IgD-negative memory B cell (primary cell): ENCODE data around the gene KCNIP1. TPM values are rescaled to one million over a fixed set of nuclear protein-coding genes. Genes with fewer than 3 reads are reported as not detected.
"Not testable (repeated sequence)": the region's sequence is repeated elsewhere in the genome, so short reads cannot be mapped to it uniquely, and the experiment has no call there.

Source experiments
- H3K27ac Mint-ChIP-seq, 3 donors: one replicate each; pipeline ENCODE4 v1.8.0; 2020 to 2022; ENCODE audit warnings: mild to moderate bottlenecking in 3 of 3, mixed read lengths in 3 of 3, moderate library complexity in 1 of 3
- H3K27me3 Mint-ChIP-seq: one replicate; pipeline ENCODE4 v1.8.0; 2021; ENCODE audit warnings: mixed read lengths
- H3K36me3 Mint-ChIP-seq: one replicate; pipeline ENCODE4 v1.8.0; 2020; ENCODE audit warnings: mild to moderate bottlenecking, mixed read lengths
- H3K4me1 Mint-ChIP-seq, 3 donors: one replicate each; pipeline ENCODE4 v1.8.0; 2020 to 2022; ENCODE audit warnings: mixed read lengths in 3 of 3, mild to moderate bottlenecking in 1 of 3
- H3K4me3 Mint-ChIP-seq, 4 donors: one replicate each; pipeline ENCODE4 v1.8.0; 2020 to 2022; ENCODE audit warnings: mild to moderate bottlenecking in 4 of 4, mixed read lengths in 4 of 4, moderate library complexity in 3 of 4
- H3K9me3 Mint-ChIP-seq, 3 donors: one replicate each; pipeline ENCODE4 v1.8.0; 2020 to 2021; ENCODE audit warnings: mixed read lengths in 3 of 3, mild to moderate bottlenecking in 1 of 3
- polyA plus RNA-seq: library from polyadenylated mRNA; unstranded; fragments of 300-500 nt; fragmentation: Illumina TruSeq; gene quantifications from one replicate; pipeline ENCODE4 v1.2.3, GENCODE V29; 2021

KCNIP1 gene
- polyA plus RNA-seq, 1 donor from 2014 or later = not detected

DNA sequence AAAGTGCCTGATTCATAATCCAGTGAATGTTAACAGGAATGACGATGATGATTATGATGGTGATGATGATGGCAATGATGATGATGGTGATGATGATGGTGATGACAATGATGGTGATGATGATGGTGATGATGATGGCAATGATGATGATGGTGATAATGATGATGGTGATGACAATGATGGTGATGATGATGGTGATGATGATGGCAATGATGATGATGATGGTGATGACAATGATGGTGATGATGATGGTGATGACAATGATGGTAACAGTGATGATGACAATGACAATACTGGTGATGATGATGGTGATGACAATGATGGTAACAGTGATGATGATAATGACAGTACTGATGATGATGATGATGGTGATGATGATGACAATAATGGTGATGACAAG, 46.6 kb downstream of the KCNIP1 start:
- H3K27ac Mint-ChIP-seq, H3K36me3 Mint-ChIP-seq, H3K9me3 Mint-ChIP-seq, H3K4me3 Mint-ChIP-seq, H3K4me1 Mint-ChIP-seq: not testable (repeated sequence)
- peaks cover 11% of the 10 kb centered on the region for H3K27me3 Mint-ChIP-seq

DNA sequence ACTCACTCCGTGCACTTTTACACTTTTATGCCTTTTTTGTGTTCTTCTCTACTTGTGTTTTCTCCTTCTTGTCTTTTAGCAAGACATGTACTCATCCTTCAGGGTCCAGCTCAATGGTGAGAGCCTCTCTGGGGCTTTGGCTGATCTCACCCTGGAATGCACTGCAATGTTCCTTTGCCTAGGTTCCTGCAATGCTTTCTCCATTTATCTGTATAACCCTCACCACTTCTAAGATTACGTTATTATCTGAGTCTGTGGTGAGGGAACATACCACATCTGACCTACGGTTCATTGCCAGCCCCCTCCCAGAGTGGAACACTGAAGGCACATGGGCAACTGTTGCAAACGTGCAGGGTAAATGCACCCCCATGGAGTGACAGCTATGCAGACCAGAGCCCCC, 47.3 kb downstream of the KCNIP1 start:
- no peak overlapping the region for H3K27ac Mint-ChIP-seq
- H3K4me1 Mint-ChIP-seq = no peaks in the 10 kb centered on the region
- no peak overlapping the region for H3K4me3 Mint-ChIP-seq

DNA sequence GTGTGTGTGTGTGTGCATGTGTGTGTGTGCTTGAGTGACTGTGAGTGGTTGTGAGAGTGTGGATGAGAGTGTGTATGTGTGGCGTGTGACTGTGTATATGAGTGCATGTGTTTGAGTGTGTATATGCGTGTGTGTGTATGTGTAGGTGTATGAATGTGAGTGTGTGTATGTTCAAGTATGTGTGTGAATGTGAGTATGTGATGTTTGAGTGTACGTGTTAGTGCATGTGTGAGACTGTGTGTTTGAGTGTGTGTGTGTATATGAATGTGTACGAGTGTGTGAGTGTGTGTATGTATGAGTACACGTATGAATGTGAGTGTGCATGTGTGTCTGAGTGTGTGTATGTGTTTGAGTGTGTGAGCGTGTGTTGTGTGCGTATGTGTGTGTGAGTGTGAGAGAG, 47.8 kb downstream of the KCNIP1 start:
- peaks cover 11% of the 10 kb centered on the region for H3K27me3 Mint-ChIP-seq
- peaks cover 0 to 3% (median 0%) of the 10 kb centered on the region in 3 donors for H3K9me3 Mint-ChIP-seq
- no peaks in the 10 kb centered on the region for H3K36me3 Mint-ChIP-seq
- H3K27ac Mint-ChIP-seq = no peak overlapping the region
- H3K4me3 Mint-ChIP-seq = no peak overlapping the region
- no peaks in the 10 kb centered on the region for H3K4me1 Mint-ChIP-seq

More for the DNA sequence above, 47.3 kb downstream of the KCNIP1 start:
- H3K27me3 Mint-ChIP-seq = peaks cover 11% of the 10 kb centered on the region
- no peaks in the 10 kb centered on the region for H3K36me3 Mint-ChIP-seq
- H3K9me3 Mint-ChIP-seq = peaks cover 0 to 3% (median 2%) of the 10 kb centered on the region in 3 donors

DNA sequence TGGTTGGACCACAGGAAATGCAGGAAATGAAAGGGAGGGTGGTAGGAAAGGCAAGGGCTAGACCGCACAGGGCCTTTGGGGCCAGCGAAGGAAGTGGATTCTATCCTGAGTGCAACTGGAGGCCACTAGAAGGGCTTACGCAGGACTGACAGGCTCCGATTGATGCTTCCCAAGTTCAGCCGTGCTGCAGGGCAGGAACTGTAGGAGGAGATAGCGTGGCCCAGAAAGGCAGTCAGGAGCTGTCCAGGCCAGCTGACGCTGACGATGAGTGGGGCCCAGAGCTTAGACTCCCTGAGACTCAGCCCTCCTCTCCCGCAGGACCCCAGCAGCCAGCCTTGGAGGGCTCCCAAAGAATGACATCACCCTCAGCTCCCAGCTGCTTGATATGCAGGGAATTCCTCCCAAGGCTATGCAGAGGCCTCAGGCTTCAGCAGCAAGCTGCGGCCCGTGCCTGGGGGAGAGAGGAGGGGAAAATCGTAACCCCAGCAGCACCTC, 48.8 kb downstream of the KCNIP1 start:
- Mint-ChIP-seq H3K4me1 (no peaks in the 10 kb centered on the region), H3K27ac (no peak overlapping the region), H3K9me3 (no peaks in the 10 kb centered on the region), H3K27me3 (peaks cover 11% of the 10 kb centered on the region), H3K4me3 (no peak overlapping the region), H3K36me3 (no peaks in the 10 kb centered on the region)

DNA sequence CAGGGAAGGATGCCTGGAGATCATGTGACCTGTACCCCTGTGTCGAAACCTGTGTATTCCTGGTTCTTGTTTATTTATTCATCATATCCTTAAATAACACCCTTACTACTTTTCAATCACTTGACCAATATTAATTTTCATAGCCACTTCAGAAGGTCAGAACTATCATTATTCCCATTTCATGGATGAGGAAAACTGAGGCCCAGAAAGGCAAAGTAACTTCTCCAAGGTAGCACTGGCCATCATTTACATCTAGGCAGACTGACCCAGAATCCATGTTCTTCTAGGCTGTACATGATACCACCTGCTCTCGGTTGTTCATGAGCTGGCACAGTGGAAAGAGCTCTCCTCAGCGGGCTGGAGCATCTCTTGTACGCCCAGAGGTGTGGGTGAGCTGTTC, 49.4 kb downstream of the KCNIP1 start:
- Mint-ChIP-seq H3K27ac (no peak overlapping the region), H3K4me1 (no peaks in the 10 kb centered on the region), H3K9me3 (no peaks in the 10 kb centered on the region), H3K27me3 (peaks cover 11% of the 10 kb centered on the region), H3K4me3 (no peak overlapping the region), H3K36me3 (no peaks in the 10 kb centered on the region)

DNA sequence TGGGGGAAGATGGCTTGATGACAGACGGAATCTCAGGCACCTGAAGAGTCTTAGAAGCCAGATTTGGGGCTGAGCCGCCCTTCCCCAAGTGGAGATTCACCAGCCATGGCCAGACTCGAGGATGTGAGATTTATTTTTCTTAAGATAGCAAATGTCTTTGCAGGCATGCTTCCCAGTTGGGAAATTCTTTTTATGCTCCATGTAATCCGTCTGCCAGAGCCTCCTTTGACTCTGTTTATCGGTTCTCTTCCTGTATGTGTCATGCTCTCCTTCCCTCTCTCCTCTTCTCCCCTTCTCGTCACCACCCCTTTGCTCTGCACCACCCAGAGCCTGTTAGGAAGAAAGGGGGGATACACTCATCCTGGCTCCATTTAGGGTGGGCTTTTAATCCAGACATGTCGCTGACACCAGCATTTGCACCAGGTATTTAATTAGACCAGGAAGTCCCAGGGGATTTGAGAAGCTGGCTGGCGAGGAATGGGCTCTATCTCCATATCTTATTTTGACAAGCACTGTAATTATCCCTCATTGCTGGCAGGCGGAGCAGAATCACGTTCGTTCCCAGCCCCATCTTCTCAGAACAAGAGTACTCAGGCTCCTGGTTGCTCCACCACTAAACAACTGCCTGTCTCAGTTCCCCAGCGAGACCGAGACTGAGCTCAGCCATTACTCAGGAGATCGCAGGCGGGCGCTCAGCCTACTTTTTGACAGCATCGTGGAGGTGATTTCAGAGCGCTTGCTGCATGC, 50.9 kb downstream of the KCNIP1 start:
- Mint-ChIP-seq H3K4me1 (no peaks in the 10 kb centered on the region), H3K4me3 (no peak overlapping the region), H3K36me3 (no peaks in the 10 kb centered on the region), H3K27ac (no peak overlapping the region), H3K9me3 (no peaks in the 10 kb centered on the region), H3K27me3 (peaks cover 11% of the 10 kb centered on the region)

DNA sequence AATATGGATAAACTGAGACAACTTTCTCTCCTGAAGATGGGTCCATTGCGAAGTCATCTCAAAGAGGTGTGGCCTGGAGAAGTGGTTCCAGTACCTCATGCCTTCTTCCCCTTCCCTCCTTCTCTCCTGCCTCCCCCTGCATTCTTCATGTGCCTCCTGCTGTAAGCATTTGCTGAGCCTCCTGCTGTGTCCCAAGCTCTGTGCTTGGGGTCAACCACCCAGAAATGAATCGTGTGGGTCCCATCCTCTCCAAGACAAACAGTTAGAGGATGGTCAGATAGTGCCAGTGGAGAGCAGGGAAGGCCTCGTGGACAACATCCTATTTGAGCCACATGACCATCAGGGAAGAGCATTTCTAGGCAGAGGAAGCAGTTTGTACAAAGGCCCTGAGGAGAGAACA, 53.5 kb downstream of the KCNIP1 start:
- no peak overlapping the region for H3K4me3 Mint-ChIP-seq

DNA sequence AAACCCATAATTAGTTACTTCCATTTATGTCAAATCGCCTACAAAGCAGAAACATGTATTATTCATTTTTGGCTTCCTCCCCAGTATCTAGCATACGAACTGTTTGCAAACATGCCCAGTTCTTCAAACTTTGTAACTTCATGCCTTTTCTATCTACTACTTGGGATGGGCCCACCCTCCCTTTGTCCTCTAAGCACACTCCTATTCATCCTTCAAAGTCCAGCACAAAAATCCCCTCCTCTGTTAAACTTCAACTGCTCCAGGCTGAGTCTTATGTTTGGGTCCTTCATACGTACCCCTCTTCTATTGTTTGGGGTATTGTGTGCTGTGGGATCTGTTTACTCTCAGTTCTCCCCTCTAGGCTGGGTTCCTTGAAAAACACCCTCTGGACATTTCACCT, 55.5 kb downstream of the KCNIP1 start:
- Mint-ChIP-seq H3K9me3 (no peaks in the 10 kb centered on the region), H3K36me3 (no peaks in the 10 kb centered on the region), H3K4me3 (no peak overlapping the region), H3K27me3 (peaks cover 5% of the 10 kb centered on the region), H3K27ac (no peak overlapping the region), H3K4me1 (no peaks in the 10 kb centered on the region)

More for the DNA sequence above, 53.5 kb downstream of the KCNIP1 start:
- Mint-ChIP-seq H3K27me3 (peaks cover 11% of the 10 kb centered on the region), H3K27ac (no peak overlapping the region), H3K4me1 (no peaks in the 10 kb centered on the region), H3K9me3 (no peaks in the 10 kb centered on the region), H3K36me3 (no peaks in the 10 kb centered on the region)

DNA sequence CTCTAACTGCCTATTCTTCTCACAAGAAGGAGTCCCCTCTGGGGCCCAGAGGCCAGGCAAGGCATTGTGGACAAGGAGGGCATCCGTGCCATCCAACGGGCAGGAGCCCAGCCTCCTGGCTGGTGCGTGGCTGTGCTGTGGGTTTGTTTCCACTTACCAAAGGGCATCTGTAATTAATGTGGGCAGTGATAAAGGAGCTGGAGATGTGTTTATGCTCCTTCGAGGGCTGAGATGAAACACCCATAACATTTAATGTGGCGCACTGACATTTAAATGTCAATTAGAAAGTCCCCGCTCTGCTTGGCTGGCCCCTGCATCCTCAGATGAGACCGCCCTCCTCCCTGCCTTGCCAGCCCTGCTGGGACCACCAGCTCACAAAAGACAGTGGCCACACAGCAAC, 57.1 kb downstream of the KCNIP1 start:
- Mint-ChIP-seq H3K27ac (no peak overlapping the region), H3K4me3 (peak overlapping the region in 1 of 4 donors; percentile 34), H3K27me3 (peaks cover 4% of the 10 kb centered on the region), H3K9me3 (no peaks in the 10 kb centered on the region), H3K36me3 (no peaks in the 10 kb centered on the region), H3K4me1 (no peaks in the 10 kb centered on the region)

DNA sequence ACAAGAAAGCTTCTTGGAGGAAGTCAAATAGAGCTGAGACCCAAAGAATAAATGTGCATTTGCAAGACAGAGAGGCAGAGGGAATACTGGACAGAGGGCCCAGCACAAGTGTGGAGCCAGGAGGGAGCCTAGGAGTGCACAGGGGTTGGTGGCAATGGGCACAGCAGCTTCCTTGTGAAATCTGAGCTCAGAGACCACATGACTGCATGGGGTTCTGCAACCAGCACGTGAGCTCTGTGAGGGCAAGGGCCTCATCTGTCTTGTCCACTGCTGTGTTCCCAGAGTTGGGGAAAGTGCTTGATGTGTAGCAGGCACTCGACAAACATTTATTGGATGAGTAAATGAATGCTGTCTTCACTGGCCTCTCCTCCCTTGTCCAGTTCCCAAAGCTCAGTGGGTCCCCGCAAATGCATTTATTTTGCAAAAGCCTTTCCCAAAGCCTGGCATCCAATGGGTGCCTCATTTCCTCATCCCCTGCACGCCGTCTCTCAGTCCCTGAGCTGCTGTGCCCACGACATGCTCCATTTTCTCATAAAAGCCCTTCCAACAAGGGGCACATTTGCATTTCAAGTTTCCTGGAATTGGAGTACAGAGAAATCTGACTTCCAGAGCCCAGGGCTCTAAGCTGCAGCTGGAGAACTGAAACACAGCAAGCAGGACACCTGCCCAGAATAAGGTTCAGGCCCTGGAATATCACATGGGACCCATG, 58.5 kb downstream of the KCNIP1 start:
- peak overlapping the region in 1 of 3 donors; percentile 29 for H3K27ac Mint-ChIP-seq
- H3K4me1 Mint-ChIP-seq = no peaks in the 10 kb centered on the region
- no peaks in the 10 kb centered on the region for H3K36me3 Mint-ChIP-seq
- no peaks in the 10 kb centered on the region for H3K9me3 Mint-ChIP-seq
- no peak overlapping the region for H3K4me3 Mint-ChIP-seq
- H3K27me3 Mint-ChIP-seq = peaks cover 12% of the 10 kb centered on the region

DNA sequence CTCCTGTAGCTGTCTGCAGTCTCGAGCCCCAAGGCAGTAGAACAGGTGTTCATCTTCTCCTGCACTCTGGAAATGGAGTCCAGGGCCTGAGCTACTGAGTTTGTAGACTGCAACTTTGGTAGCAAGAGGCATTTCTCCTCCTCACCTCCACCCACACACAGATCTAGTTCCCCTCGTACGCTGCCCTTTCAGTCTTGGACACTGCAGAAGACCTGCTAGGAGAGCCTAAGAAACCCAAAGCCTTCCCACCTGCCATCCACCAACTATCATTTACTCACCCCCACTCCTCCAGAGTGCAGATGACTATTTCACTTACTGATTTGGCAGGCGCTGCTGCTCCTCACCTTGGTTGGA, 59.0 kb downstream of the KCNIP1 start:
- Mint-ChIP-seq H3K4me3 (no peak overlapping the region), H3K4me1 (no peaks in the 10 kb centered on the region), H3K27ac (peak overlapping the region in 1 of 3 donors; percentile 29), H3K27me3 (peaks cover 14% of the 10 kb centered on the region), H3K9me3 (no peaks in the 10 kb centered on the region), H3K36me3 (no peaks in the 10 kb centered on the region)

DNA sequence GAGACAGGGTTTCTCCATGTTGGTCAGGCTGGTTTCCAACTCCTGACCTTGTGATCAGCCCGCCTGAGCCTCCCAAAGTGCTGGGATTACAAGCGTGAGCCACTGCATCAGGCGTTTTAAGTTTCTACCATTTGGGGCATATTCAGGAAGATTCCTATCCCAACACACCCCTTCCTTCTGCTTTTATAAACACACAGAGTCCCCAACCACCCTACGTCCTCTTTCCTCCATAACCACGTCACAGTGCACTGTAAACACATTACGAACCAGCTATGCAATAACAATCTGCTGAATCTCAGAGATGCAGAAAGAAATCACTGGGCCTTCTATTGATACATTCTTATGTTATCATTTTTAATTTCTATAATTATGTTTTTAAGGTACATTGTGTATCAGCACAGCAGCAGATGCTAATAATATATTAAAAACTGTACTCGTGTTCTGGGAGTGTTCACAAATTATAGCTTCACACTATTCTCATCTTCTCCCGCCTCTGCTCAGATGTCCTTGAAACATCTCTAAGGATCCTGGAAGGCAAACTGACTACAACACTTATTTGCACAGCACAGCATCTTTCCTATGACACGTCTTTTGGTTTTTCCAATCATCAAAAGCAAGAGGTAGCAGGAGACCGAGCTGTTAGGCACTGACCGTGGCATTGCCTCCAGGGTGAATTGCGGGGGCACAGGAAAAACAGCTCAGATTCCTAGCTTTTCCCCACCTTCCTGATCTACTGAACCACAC, 60.2 kb downstream of the KCNIP1 start:
- Mint-ChIP-seq H3K27ac (no peak overlapping the region), H3K36me3 (no peaks in the 10 kb centered on the region), H3K9me3 (no peaks in the 10 kb centered on the region), H3K4me1 (no peaks in the 10 kb centered on the region), H3K4me3 (no peak overlapping the region), H3K27me3 (peaks cover 14% of the 10 kb centered on the region)

DNA sequence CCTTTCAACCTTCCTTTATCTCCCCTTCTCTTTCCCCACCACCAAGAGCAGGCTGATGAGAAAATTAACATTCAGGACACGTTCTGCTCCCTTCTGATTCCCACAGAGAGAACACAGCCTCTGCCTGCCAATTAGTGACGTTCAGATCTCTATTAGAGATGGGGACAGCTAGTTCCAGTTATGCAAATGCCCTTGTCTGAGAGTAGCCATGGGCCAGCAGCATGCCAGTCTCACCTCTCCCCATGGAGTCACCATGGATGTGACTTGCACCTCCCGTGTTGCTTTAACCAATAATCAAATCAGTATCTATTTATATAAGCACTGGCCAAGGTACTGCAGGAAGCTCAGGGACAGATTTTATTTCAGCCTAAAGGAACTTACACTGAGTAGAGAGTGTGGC, 61.3 kb downstream of the KCNIP1 start:
- no peaks in the 10 kb centered on the region for H3K4me1 Mint-ChIP-seq
- H3K27ac Mint-ChIP-seq = no peak overlapping the region
- H3K36me3 Mint-ChIP-seq = no peaks in the 10 kb centered on the region
- H3K27me3 Mint-ChIP-seq = peaks cover 18% of the 10 kb centered on the region
- H3K9me3 Mint-ChIP-seq = no peaks in the 10 kb centered on the region
- no peak overlapping the region for H3K4me3 Mint-ChIP-seq

DNA sequence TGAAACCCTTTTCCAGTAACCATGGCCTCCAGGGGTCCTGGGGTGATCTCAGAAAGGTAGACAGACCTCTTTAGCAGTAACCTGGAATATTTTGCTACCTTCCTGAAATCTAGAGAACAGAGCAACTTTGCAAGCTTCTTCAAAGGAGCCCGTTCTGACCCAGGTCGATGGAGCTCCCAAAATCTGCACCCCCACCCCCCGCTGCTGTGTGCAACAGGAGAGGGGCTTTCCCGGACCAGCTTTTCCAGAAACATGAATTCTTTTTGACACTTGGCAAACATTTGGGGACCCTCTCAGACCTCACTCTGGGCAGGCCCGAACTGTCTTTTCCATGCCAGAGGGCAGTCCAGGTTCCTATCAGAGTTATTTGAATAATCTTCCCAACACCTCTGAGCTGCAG, 65.3 kb downstream of the KCNIP1 start:
- Mint-ChIP-seq H3K27me3 (peaks cover 36% of the 10 kb centered on the region), H3K27ac (no peak overlapping the region), H3K4me1 (peaks cover 0 to 3% (median 0%) of the 10 kb centered on the region in 3 donors), H3K9me3 (peaks cover 0 to 3% (median 0%) of the 10 kb centered on the region in 3 donors), H3K36me3 (no peaks in the 10 kb centered on the region), H3K4me3 (no peak overlapping the region)

DNA sequence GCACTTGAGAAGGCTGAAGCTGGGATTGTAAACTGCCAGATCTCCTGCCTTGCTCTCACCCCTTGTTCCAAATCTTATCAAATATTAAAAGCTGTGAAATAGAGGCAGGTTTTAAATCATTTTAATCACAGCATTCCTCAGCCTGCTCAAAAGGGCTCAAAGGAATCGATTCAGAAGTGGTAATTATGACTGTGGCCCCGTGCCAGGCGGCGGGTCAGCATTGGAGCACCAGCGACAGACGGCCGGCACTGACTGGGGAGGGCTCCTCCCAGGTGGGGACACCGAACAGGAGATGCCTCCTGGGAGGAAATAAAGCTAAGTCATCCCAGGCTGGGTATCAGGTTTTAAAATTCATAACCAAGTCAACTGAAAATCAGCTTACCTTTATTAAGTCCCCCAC, 66.7 kb downstream of the KCNIP1 start:
- no peaks in the 10 kb centered on the region for H3K36me3 Mint-ChIP-seq
- H3K4me3 Mint-ChIP-seq = no peak overlapping the region
- peaks cover 42% of the 10 kb centered on the region for H3K27me3 Mint-ChIP-seq
- H3K4me1 Mint-ChIP-seq = peaks cover 0 to 3% (median 0%) of the 10 kb centered on the region in 3 donors
- peaks cover 0 to 3% (median 1%) of the 10 kb centered on the region in 3 donors for H3K9me3 Mint-ChIP-seq
- H3K27ac Mint-ChIP-seq = no peak overlapping the region
